GM12872 (cell line): ENCODE data around the gene OBP2A.

Source experiments
- TF ChIP-seq, protein P1 (sequence below): IDR thresholded peaks from 3 replicates; pipeline ENCODE4 v1.5.1; 2011; ENCODE audit warnings: low read depth, mild to moderate bottlenecking, low read length, moderate library complexity; ENCODE audit not compliant: insufficient read depth

Gene OBP2A

DNA sequence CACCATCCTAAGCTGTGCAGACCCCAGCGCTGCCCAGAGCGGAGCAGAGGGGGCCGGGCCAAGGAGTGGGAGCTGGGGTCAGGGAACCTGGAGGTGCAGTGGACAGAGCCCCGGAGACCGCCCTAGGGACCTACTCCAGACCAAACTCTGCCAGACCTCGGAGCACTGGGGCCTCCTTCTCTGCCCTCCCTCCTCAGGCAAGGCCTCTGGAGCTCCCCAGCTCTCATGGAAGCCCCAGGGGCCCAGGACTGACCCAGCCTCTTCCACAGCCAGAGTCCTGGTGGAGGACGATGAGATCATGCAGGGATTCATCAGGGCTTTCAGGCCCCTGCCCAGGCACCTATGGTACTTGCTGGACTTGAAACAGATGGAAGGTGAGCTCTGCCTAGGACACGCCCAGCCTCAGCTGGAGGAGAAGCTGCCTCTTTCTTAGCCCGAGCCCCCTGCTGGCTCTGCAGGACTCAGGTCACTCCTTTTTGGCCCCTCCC, 19.3 kb downstream of the OBP2A start:
- TF ChIP-seq, protein P1, sequence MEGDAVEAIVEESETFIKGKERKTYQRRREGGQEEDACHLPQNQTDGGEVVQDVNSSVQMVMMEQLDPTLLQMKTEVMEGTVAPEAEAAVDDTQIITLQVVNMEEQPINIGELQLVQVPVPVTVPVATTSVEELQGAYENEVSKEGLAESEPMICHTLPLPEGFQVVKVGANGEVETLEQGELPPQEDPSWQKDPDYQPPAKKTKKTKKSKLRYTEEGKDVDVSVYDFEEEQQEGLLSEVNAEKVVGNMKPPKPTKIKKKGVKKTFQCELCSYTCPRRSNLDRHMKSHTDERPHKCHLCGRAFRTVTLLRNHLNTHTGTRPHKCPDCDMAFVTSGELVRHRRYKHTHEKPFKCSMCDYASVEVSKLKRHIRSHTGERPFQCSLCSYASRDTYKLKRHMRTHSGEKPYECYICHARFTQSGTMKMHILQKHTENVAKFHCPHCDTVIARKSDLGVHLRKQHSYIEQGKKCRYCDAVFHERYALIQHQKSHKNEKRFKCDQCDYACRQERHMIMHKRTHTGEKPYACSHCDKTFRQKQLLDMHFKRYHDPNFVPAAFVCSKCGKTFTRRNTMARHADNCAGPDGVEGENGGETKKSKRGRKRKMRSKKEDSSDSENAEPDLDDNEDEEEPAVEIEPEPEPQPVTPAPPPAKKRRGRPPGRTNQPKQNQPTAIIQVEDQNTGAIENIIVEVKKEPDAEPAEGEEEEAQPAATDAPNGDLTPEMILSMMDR, result no peak

DNA sequence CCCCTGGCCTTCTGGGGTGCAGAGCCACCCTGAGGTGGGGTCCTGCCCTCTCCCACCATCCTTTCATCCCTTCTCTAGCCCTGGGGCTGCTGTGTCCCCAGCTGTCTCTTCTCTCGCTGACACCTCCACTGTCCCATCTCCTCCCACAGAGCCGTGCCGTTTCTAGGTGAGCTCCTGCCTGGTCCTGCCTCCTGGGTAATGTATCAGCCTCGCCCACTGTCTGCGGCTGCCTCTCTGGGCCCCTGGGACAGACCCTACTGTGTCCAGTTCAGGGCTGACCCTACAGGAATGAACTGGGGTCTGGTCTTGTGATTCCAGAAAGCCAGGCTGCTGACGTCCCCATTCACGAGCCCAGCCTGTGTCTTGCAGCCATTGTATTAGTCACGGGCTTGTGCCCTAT, 19.7 kb downstream of the OBP2A start:
- TF ChIP-seq, protein P1, result no peak

DNA sequence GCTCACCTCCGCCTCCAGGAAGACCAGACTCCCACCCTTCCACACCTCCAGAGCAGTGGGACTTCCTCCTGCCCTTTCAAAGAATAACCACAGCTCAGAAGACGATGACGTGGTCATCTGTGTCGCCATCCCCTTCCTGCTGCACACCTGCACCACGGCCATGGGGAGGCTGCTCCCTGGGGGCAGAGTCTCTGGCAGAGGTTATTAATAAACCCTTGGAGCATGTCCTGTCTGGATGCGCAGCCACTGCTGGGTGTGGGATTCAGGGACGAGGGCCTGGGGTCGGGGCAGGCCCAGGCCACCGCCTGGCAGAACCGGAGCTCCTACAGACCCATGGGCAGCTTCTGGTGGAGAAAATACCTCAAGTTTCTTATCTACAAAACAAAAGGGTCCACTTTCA, 20.6 kb downstream of the OBP2A start:
- TF ChIP-seq, protein P1, result no peak

DNA sequence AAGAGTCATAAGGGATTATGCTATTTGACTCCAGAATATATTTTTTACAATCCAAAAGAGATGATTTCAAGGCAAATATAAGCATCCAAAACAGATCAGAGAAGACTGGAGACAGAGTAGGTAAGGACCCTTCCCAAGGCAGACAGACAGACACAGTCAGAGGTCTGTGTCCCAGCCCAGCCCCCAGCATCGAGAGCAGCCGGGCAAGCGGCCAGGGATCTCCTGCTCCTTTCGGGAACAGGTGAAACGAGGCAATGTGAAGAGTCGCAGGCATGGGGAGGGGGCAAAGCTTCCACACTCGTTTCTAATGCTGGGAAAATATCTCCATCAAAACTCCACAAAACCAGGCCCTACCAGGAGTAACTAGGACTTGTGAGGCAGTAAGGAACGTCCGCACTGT, 21.4 kb downstream of the OBP2A start:
- TF ChIP-seq, protein P1, result no peak

DNA sequence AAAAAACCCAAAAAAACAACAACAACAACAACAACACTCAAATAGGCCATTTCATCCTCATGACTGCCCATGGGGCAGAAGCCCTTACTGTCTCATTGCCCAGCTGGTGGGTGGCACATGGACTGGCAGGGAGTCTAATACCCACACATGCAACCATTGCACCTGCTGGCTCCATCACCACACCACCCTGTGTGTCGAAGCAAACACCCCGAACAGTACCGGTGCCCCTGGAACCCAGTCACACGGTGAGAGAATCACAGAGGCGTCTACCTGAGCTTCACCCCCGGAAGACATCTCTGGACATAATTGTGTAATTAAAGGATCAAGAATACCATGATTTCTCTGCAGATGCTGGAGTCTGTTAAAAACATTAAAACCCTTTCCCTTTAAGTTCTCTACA, 22.1 kb downstream of the OBP2A start:
- TF ChIP-seq, protein P1, result no peak

DNA sequence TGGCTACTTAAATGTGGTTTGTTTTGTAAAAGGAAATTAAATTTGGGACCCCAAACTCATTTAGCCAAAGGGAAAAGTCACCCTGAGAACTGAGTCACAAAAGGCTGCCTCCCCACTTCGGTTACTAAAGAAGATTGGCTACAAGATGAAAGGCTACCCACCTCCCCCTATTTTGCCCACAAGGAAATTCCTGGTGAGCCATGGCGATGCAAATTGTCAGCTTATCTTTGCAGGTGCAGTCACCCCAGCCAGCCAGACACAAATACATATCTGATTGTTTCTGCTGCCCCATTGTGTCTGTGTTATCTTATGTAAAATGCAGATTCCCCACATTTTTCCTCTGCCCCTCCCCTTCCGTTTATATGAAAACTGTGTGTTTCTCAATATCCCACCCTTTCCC, 24.5 kb downstream of the OBP2A start:
- TF ChIP-seq, protein P1, result no peak

DNA sequence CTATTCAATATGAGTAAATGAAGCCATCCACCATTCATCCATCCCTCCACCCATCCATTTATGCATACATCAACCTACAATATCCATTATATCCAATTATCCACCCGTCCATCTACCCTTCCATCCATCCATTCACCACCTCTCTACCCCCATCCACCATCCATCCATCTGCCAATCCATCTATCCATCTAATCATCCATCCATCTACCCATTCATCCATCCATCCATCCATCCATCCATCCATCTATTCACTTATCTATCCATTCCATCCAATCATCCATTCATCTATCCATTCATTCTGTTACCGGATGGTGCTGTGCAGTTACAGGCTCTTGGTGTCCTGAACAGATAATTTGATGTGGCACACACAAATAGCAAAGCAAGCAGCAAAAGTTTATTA, 26.3 kb downstream of the OBP2A start:
- TF ChIP-seq, protein P1, result no peak

DNA sequence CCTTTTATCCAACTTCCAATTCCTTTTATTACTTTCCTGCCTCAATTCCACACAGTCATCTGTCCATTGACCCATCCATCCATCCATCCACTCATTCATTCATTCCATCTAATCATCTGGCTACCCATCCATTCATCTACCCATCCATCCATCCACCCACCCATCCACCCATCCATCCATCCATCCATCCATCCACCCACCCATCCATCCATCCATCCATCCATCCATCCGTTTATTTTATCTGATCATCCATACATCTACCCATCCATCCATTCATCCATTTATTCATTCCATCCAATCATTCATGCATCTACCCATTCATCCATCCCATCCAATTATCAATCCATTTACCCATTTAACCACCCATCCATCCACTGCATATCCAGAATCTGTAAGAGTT, 27.2 kb downstream of the OBP2A start:
- TF ChIP-seq, protein P1, result no peak
